T-cell (primary cell): Measurements from ENCODE around the gene PDP2. TPM values are rescaled to one million over a fixed set of nuclear protein-coding genes. Genes with fewer than 3 reads are reported as not detected.

Experiments used
- ATAC-seq, 4 experiments: fragments of 200-7000 bp in 3 of 4; fragments of 150-1000 bp in 1 of 4; cut with Tn5 transposase; replicated peaks in 1 of 4; 1 replicate in 3 of 4; 2 replicates in 1 of 4; pipeline ENCODE4 v1.10.0; 2021; ENCODE audit warnings: moderate library complexity in 3 of 4, mild to moderate bottlenecking in 2 of 4, moderate number of reproducible peaks in 1 of 4
- CTCF ChIA-PET, 2 donors: fragments of 300-600 bp; sonication (Branson Sonifier 250); formaldehyde crosslinking; loops; one replicate each; lab custom pipeline; 2022; ENCODE audit warnings: antibody characterized with exemption in 2 of 2; lab: Charles Lee
- POLR2A ChIA-PET, 2 donors: fragments of 300-600 bp; sonication (Branson Sonifier 250); formaldehyde crosslinking; loops; one replicate each; lab custom pipeline; 2022; ENCODE audit warnings: antibody characterized with exemption in 2 of 2; lab: Charles Lee
- DNase-seq, 35 experiments: peaks; one replicate each; pipeline versions ENCODE4 v3.0.0 to v3.0.0-alpha.2; 2013 to 2023
- H3K27ac ChIP-seq: one replicate; pipeline ENCODE4 v1.5.1; 2013; ENCODE audit warnings: low read length
- H3K27me3 ChIP-seq, 2 experiments: replicated peaks in 1 of 2; 1 replicate in 1 of 2; 2 replicates in 1 of 2; pipeline versions ENCODE4 v1.6.1 to v1.7.0; 2013; ENCODE audit warnings: low read length in 1 of 2, mixed read lengths in 1 of 2; ENCODE audit not compliant: control insufficient read depth in 2 of 2, insufficient read depth in 2 of 2; ENCODE audit errors: extremely low read depth in 1 of 2
- H3K36me3 ChIP-seq, 2 donors: 1 replicate in 1 of 2; 2 replicates in 1 of 2; pipeline versions ENCODE4 v1.6.1 to v1.7.0; 2013; ENCODE audit warnings: low read length in 1 of 2; ENCODE audit not compliant: control insufficient read depth in 2 of 2, insufficient read depth in 1 of 2; ENCODE audit errors: extremely low read depth in 1 of 2
- H3K4me1 ChIP-seq, 2 experiments: 1 replicate in 1 of 2; 2 replicates in 1 of 2; pipeline versions ENCODE4 v1.6.1 to v1.7.0; 2013; ENCODE audit warnings: low read length in 2 of 2, mixed read lengths in 1 of 2; ENCODE audit not compliant: insufficient read depth in 2 of 2, control insufficient read depth in 1 of 2; ENCODE audit errors: extremely low read depth in 1 of 2
- H3K4me3 ChIP-seq, 2 donors: 1 replicate in 1 of 2; 2 replicates in 1 of 2; pipeline versions ENCODE4 v1.5.1 to v1.7.0; 2013; ENCODE audit warnings: mild to moderate bottlenecking in 2 of 2, low read length in 1 of 2, moderate library complexity in 1 of 2; ENCODE audit not compliant: control insufficient read depth in 1 of 2; ENCODE audit errors: extremely low read depth in 1 of 2
- H3K9me3 ChIP-seq: 2 replicates; pipeline ENCODE4 v1.7.0; 2013
- H3K27ac Mint-ChIP-seq, 2 donors: one replicate each; pipeline ENCODE4 v1.8.0; 2020 to 2021; ENCODE audit warnings: mild to moderate bottlenecking in 2 of 2, mixed read lengths in 2 of 2
- H3K27me3 Mint-ChIP-seq, 2 donors: one replicate each; pipeline ENCODE4 v1.8.0; 2021 to 2022; ENCODE audit warnings: mixed read lengths in 2 of 2
- H3K36me3 Mint-ChIP-seq: one replicate; pipeline ENCODE4 v1.8.0; 2021; ENCODE audit warnings: mixed read lengths
- H3K4me1 Mint-ChIP-seq, 3 donors: one replicate each; pipeline ENCODE4 v1.8.0; 2020 to 2022; ENCODE audit warnings: mixed read lengths in 3 of 3, mild to moderate bottlenecking in 1 of 3
- H3K4me3 Mint-ChIP-seq, 3 donors: one replicate each; pipeline ENCODE4 v1.8.0; 2020 to 2022; ENCODE audit warnings: mild to moderate bottlenecking in 3 of 3, mixed read lengths in 3 of 3, moderate library complexity in 3 of 3
- H3K9me3 Mint-ChIP-seq, 3 donors: one replicate each; pipeline ENCODE4 v1.8.0; 2020 to 2022; ENCODE audit warnings: mixed read lengths in 3 of 3
- WGBS: methylation state at CpG from one replicate; pipeline ENCODE4 v1.1.5; 2013; ENCODE audit warnings: missing lambda C conversion rate; ENCODE audit not compliant: insufficient coverage; 5-methylcytosine and 5-hydroxymethylcytosine counted together
- total RNA-seq, 35 experiments: library from RNA in 6 of 35; stranded (reverse) in 6 of 35; fragments of 120-200 nt in 1 of 35; gene quantifications; one replicate each; pipeline versions ENCODE4 v1.2.1 to v1.2.4 and lab custom pipeline; 2013 to 2026

The PDP2 gene
- total RNA-seq, 5 donors from 2014 or later (not counting 1 experiment from before 2014, with no cell fraction given): 7.1 to 16.5 (median 12.5) TPM

DNA sequence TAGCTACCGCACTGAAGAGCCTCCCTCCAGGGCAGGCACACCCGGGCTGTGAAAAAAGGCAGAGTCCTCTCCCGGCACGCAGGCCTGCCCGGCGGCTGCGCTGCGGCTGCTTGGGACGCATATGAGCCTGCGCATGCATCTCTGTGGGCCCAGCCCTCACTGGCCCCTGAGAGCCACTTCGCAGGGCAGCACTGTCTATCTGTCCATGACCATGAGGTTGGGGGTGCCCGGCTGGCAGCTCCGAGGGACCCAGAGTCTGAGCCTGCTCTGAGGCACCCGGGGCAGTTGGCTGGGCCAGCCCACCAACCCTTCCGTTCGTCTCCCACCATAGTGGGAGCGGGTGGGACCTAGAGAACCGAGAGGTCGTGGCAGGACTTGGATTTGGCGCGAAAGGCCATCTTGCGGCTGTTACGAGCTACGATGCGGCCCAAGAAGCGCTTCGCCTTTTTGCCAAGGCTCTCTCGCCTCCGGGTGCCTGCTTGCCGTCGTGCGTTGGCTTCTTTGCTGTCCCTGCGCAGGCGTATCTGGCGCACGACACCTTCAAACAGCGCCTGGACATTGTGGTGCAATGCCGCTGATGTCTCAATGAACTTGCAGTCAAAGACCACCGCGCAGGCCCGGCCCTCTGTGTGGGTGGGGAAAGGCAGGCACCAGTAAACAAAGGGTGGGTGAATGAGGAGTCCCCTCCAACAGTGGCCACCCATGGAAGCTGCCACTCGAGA is 41.6 kb downstream of the PDP2 start:
- H3K27ac Mint-ChIP-seq: no peak overlapping the region

DNA sequence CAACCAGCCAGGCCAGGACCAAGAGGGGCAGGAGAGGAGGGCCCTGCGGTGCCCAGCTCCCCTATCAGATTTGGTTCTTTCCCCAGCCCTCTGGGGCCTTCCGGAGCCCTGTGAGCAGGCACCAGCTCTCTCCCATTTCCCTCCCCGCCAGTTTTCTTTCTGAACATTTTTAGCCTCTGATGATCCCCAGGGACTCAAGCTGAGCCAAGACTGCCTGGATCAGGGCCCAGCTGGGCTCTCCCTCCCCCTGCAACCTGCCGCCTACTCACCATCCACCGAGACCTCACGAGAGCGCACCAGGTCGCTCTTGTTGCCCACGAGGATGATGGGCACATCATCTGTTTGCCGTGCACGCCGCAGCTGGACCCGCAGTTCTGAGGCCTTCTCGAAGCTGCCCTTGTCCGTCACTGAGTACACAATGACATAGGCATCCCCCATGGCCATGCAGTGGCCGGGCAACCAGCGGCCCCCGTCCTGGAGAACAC is 43.0 kb downstream of the PDP2 start:
- no peak overlapping the region for H3K4me3 ChIP-seq
- POLR2A ChIA-PET: no interaction called here
- no peak overlapping the region for H3K4me3 Mint-ChIP-seq
- 91% methylated on average over 15 of the region's 18 CpGs for WGBS
- no peak for ATAC-seq
- H3K4me1 ChIP-seq: peaks cover 0 to 12% of the 10 kb centered on the region in 2 experiments
- H3K9me3 ChIP-seq: no peaks in the 10 kb centered on the region
- CTCF ChIA-PET: no interaction called here
- no peak overlapping the region for H3K27ac Mint-ChIP-seq
- peaks cover 4 to 11% (median 6%) of the 10 kb centered on the region in 3 donors for H3K4me1 Mint-ChIP-seq
- peaks cover 23 to 53% of the 10 kb centered on the region in 2 donors for H3K27me3 Mint-ChIP-seq
- no peak overlapping the region for H3K27ac ChIP-seq
- H3K36me3 ChIP-seq: no peaks in the 10 kb centered on the region
- peaks cover 3 to 76% of the 10 kb centered on the region in 2 experiments for H3K27me3 ChIP-seq
- DNase-seq: no peak
- no peaks in the 10 kb centered on the region for H3K36me3 Mint-ChIP-seq
- H3K9me3 Mint-ChIP-seq: no peaks in the 10 kb centered on the region

More for the DNA sequence above, 41.6 kb downstream of the PDP2 start:
- ATAC-seq (no peak), DNase-seq (no peak)
- WGBS: 68% methylated on average over 39 of the region's 42 CpGs
- peaks cover 3 to 83% of the 10 kb centered on the region in 2 experiments for H3K27me3 ChIP-seq
- no peaks in the 10 kb centered on the region for H3K36me3 ChIP-seq
- ChIA-PET CTCF (no interaction called here), POLR2A (interaction anchor here in 1 of 2 donors (0.7 kb wide), 1 partner anchor 216 kb away, joined by 3 read pairs; no protein-coding TSS in a partner anchor)
- no peaks in the 10 kb centered on the region for H3K9me3 ChIP-seq
- Mint-ChIP-seq H3K9me3 (no peaks in the 10 kb centered on the region), H3K36me3 (no peaks in the 10 kb centered on the region), H3K27me3 (peaks cover 23 to 53% of the 10 kb centered on the region in 2 donors), H3K4me1 (peaks cover 4 to 11% (median 6%) of the 10 kb centered on the region in 3 donors), H3K4me3 (no peak overlapping the region)
- no peak overlapping the region for H3K4me3 ChIP-seq
- peaks cover 0 to 12% of the 10 kb centered on the region in 2 experiments for H3K4me1 ChIP-seq
- H3K27ac ChIP-seq: no peak overlapping the region

DNA sequence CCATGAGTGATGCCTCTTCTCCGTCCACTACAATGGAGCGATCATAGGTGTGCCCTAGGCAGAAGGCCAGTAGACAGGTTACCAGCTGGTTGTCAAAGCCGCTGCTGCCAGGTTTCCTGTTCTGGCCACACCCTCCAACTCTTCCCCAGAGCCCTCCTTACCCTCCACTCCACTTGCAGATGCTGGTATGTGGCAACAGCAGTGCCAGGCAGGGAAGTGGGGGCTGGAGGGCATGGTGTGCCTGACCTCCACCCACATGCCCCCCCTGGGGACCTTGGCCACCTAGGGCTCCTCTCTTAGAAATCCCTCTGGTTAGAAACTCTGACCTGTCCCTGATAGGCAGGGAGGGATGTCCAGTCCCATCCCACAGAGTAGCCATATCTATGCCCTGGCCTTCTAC is 43.6 kb downstream of the PDP2 start:
- Mint-ChIP-seq H3K27me3 (peaks cover 23 to 53% of the 10 kb centered on the region in 2 donors), H3K9me3 (no peaks in the 10 kb centered on the region)

DNA sequence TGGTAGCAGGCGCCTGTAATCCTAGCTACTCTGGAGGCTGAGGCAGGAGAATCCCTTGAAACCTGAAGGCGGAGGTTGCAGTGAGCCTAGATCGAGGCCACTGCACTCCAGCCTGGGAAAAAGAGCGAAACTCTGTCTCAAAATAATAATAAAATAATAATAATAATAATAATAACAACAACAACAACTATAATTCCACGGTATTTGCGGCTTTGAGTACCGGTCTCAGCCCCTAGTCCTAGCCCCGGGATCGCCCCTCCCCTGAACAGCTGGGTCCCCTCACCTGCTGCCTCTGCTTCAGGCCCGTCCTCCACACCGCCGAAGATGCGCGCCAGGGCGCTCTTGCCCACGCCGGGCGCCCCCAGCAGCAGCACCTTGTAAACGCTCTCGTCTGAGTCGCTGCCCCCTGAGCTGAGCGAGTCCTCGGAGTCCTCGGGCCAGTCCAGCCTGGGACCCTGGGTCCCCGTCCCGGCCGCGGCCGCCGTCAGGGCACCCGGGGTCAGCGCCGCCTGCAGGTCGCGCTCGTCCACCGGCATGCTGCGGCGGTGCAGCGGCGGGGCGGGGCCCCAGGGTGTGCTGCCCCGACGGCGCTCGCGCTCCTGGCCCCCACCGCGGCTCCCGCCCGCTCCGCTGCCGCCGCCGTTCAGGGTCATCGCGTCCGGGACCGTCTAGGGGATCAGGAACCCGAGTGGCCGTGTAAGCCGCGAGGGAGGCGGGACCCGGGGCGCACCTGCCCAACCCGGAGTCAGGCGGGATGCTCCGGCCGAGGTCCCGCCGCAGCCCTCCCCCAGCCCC is 44.4 kb downstream of the PDP2 start:
- H3K4me1 Mint-ChIP-seq: peaks cover 4 to 11% (median 6%) of the 10 kb centered on the region in 3 donors
- ChIA-PET CTCF (interaction anchor here in 1 of 2 donors (0.8 kb wide), 1 partner anchor 29 kb away, joined by 3 read pairs; no protein-coding TSS in a partner anchor), POLR2A (no interaction called here)
- DNase-seq (peak in 13 of 35 experiments; percentile 10 to 62 (median 26)), ATAC-seq (peak; percentile 69 to 80 (median 76))
- Histone ChIP-seq H3K9me3 (no peaks in the 10 kb centered on the region), H3K4me3 (peak overlapping the region in 1 of 2 donors; percentile 17), H3K27me3 (peaks cover 3 to 63% of the 10 kb centered on the region in 2 experiments), H3K27ac (no peak overlapping the region), H3K4me1 (peaks cover 0 to 12% of the 10 kb centered on the region in 2 experiments), H3K36me3 (no peaks in the 10 kb centered on the region)
- peaks cover 20 to 49% of the 10 kb centered on the region in 2 donors for H3K27me3 Mint-ChIP-seq
- H3K27ac Mint-ChIP-seq: no peak overlapping the region
- no peaks in the 10 kb centered on the region for H3K36me3 Mint-ChIP-seq
- H3K4me3 Mint-ChIP-seq: peak overlapping the region in 2 of 3 donors; percentile 54 to 62
- 5% methylated on average over 66 of the region's 72 CpGs for WGBS
- H3K9me3 Mint-ChIP-seq: no peaks in the 10 kb centered on the region

More for the DNA sequence above, 43.6 kb downstream of the PDP2 start:
- Mint-ChIP-seq H3K4me1 (peaks cover 4 to 11% (median 6%) of the 10 kb centered on the region in 3 donors), H3K4me3 (peak overlapping the region in 1 of 3 donors; percentile 62), H3K36me3 (no peaks in the 10 kb centered on the region), H3K27ac (no peak overlapping the region)
- 76% methylated on average over 2 of the region's 3 CpGs for WGBS
- no peak for ATAC-seq
- Histone ChIP-seq H3K27ac (no peak overlapping the region), H3K27me3 (peaks cover 3 to 70% of the 10 kb centered on the region in 2 experiments), H3K4me1 (peaks cover 0 to 12% of the 10 kb centered on the region in 2 experiments), H3K36me3 (no peaks in the 10 kb centered on the region), H3K9me3 (no peaks in the 10 kb centered on the region), H3K4me3 (no peak overlapping the region)
- CTCF ChIA-PET: no interaction called here
- DNase-seq: no peak
- POLR2A ChIA-PET: no interaction called here

DNA sequence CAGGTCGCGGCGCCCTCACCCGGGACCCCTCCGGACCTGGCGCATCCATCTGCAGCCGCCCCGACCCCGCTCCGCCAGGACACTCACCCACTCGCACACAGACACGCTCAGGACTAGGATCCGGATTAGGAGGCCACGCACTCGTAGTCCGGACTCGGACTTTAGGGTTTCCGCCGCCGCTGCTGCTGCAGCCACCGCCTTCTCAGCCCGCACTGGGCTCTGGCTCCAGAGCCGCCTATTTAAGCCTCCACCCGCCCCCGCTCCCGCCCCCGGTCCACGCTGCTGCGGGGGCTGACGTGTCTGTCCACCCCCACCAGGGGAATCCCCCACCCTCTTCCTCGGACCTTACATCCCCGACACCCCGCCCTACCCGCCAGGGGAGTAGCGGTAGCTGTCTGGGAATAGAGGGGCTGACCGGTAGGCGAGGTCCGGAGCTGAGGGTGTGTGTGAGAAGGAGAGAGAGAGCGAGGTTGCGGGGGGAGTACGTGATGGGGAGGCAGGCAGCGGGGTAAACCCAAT is 45.1 kb downstream of the PDP2 start, which contains the start of gene RRAD:
Gene RRAD, minus strand, starts transcription at position 214 of the 519 bp plus-strand sequence. CDS start 356 bp downstream, outside the sequence.
- H3K27ac ChIP-seq: no peak within 1 kb of the TSS
- Mint-ChIP-seq H3K27ac (no peak within 1 kb of the TSS), H3K4me3 (peak within 1 kb of the TSS; percentile 54 to 62 (median 59)), H3K9me3 (no peaks in the 10 kb centered on the region), H3K36me3 (no peaks in the 10 kb centered on the region), H3K4me1 (peaks cover 4 to 11% (median 6%) of the 10 kb centered on the region in 3 donors), H3K27me3 (peaks cover 20 to 45% of the 10 kb centered on the region in 2 donors)
- 7% methylated on average over 23 of the region's 42 CpGs for WGBS
- H3K9me3 ChIP-seq: no peaks in the 10 kb centered on the region
- H3K36me3 ChIP-seq: peaks cover 0 to 4% of the 10 kb centered on the region in 2 donors
- H3K4me1 ChIP-seq: peaks cover 0 to 12% of the 10 kb centered on the region in 2 experiments
- POLR2A ChIA-PET: no interaction called here
- ATAC-seq (no peak), DNase-seq (peak in 1 of 35 experiments; percentile 21)
- CTCF ChIA-PET: interaction anchor here in 1 of 2 donors (0.8 kb wide), 1 partner anchor 30 kb away, joined by 3 read pairs; no protein-coding TSS in a partner anchor
- peaks cover 3 to 58% of the 10 kb centered on the region in 2 experiments for H3K27me3 ChIP-seq
- H3K4me3 ChIP-seq: peak within 1 kb of the TSS; percentile 17
